ENCODE results near the gene VAC14. TPM values are rescaled to one million over a fixed set of nuclear protein-coding genes. Genes with fewer than 3 reads are reported as not detected.
A peak's percentile ranks its signal among the peaks of the same experiment; 100 is the strongest.

The VAC14 gene
- total and polyA plus RNA-seq, 2 of the 8 experiments (the other 6 are each of a cell fraction or from before 2014, with no cell fraction given) = 56.0 to 108 TPM

- Histone ChIP-seq H3K4me1 (replicated peaks in 1 of 4; ENCODE audit: control insufficient read depth in 3 of 4, insufficient read depth in 4 of 4, low read length in 3 of 4) (peaks cover 0 to 12% (median 6%) of the 10 kb centered on the region in 4 experiments; a peak in 6 of 7 replicates), H3K27me3 (replicated peaks in 1 of 4; ENCODE audit: control insufficient read depth in 3 of 4, extremely low read depth in 1 of 4, insufficient read depth in 3 of 4, low read length in 3 of 4) (no peaks in the 10 kb centered on the region), H3K4me2 (ENCODE audit: insufficient read depth in 1 of 2, low read depth in 2 of 2, low read length in 2 of 2) (no peak overlapping the region), H3K36me3 (ENCODE audit: control insufficient read depth in 2 of 4, insufficient read depth in 4 of 4, low read length in 3 of 4) (peaks cover 0 to 4% (median 0%) of the 10 kb centered on the region in 4 experiments; a peak in 3 of 8 replicates), H3K4me3 (ENCODE audit: extremely low read depth in 1 of 4, insufficient read depth in 2 of 4, low read depth in 3 of 4, low read length in 4 of 4) (no peak overlapping the region), H2BK12ac (ENCODE audit: low read depth, low read length) (no peak overlapping the region; the same call in 1 of the 2 replicates), H2BK20ac (ENCODE audit: low read length) (no peak overlapping the region), H2BK120ac (replicated peaks; ENCODE audit: low read depth, low read length) (no peak overlapping the region), H2AK5ac (ENCODE audit: low read depth, low read length) (no peak overlapping the region), H3K56ac (replicated peaks; ENCODE audit: insufficient read length, low read depth, low read length) (no peak overlapping the region), H2BK15ac (ENCODE audit: low read length) (no peak overlapping the region), H3K9ac (replicated peaks in 1 of 4; ENCODE audit: extremely low read depth in 1 of 4, low read depth in 3 of 4, low read length in 3 of 4) (no peak overlapping the region), H3K27ac (ENCODE audit: low read depth, low read length) (no peak overlapping the region), H4K20me1 (replicated peaks in 1 of 2; ENCODE audit: control insufficient read depth in 1 of 2, insufficient read depth in 2 of 2, low read length in 2 of 2) (peaks cover 0 to 6% of the 10 kb centered on the region in 2 experiments), H2BK5ac (ENCODE audit: low read depth, low read length) (0 out of 2 replicates have a peak overlapping the region, but pooled peaks have one; percentile 19), H3K23ac (ENCODE audit: insufficient read length) (no peak overlapping the region), H3K79me1 (ENCODE audit: low read depth, low read length) (no peaks in the 10 kb centered on the region), H3K4ac (replicated peaks; ENCODE audit: insufficient read length, low read depth, low read length) (peak overlapping the region; percentile 78), H3K9me3 (ENCODE audit: insufficient read depth in 2 of 2, low read depth in 1 of 2, low read length in 1 of 2) (no peaks in the 10 kb centered on the region), H4K8ac (ENCODE audit: extremely low read depth, insufficient read depth, low read length) (peak overlapping the region; percentile 15; the same call in 1 of the 2 replicates), H3K79me2 (ENCODE audit: control insufficient read depth in 1 of 2, insufficient read depth in 2 of 2, low read length in 2 of 2) (no peaks in the 10 kb centered on the region), H3K18ac (ENCODE audit: extremely low read depth, low read length) (no peak overlapping the region), H3K14ac (ENCODE audit: insufficient read length) (no peak overlapping the region), H3K23me2 (ENCODE audit: low read depth, low read length) (no peaks in the 10 kb centered on the region), H2AFZ (ENCODE audit: low read length) (no peak overlapping the region), H4K91ac (replicated peaks; ENCODE audit: insufficient read length, low read length) (no peak overlapping the region), H4K5ac (ENCODE audit: insufficient read length, low read depth, low read length) (no peak overlapping the region)
- CTCF ChIA-PET (ENCODE audit: partially characterized antibody) = interaction anchor here (0.6 to 12.8 kb wide), 31 partner anchors 8 to 162 kb away, joined by 3 to 148 read pairs (median 5); no protein-coding TSS in a partner anchor
- WGBS, 2 experiments (ENCODE audit: extremely low coverage in 1 of 2, insufficient coverage in 1 of 2, insufficient read length in 1 of 2, insufficient replicate concordance in 2 of 2, low coverage in 1 of 2, low lambda C conversion rate in 2 of 2, missing lambda C conversion rate in 1 of 2) = 86% methylated on average over 22 of the region's 22 CpGs; no CpG with 5 or more reads in 1 of the 2 experiments
- POLR2A ChIA-PET (ENCODE audit: partially characterized antibody) = interaction anchor here (1.3 to 2.7 kb wide), 4 partner anchors 23 to 59 kb away, joined by 4 to 12 read pairs (median 8); partner anchors contain the start of gene MTSS2
- FAIRE-seq (no peak), DNase-seq (ENCODE audit: low read depth in 1 of 2, low spot score in 2 of 2) (peak; percentile 44 to 73)
- TF ChIP-seq KDM1A (IDR thresholded peaks at IDR 0.05; ENCODE audit: borderline replicate concordance, low read length) = no peak
- TF ChIP-seq BCL11A (IDR thresholded peaks at IDR 0.05; ENCODE audit: low read depth in 2 of 2, low read length in 2 of 2) = no peak
- TF ChIP-seq RAD21 (IDR thresholded peaks at IDR 0.05 in 1 of 2, conservative IDR thresholded peaks at IDR 0.05 in 1 of 2; ENCODE audit: low read depth in 2 of 2, low read length in 2 of 2) = peak; percentile 63 to 78
- no peak for TF ChIP-seq ZNF274 (IDR thresholded peaks at IDR 0.05; ENCODE audit: borderline replicate concordance, extremely low read depth, low read length)
- TF ChIP-seq HDAC6 (IDR thresholded peaks at IDR 0.05; ENCODE audit: low read depth, low read length) = no peak
- no peak for TF ChIP-seq SAP30 (IDR thresholded peaks at IDR 0.05; ENCODE audit: insufficient read depth, insufficient replicate concordance, low read length)
- 0 out of 4 replicates have a peak, but pooled peaks of 1 of the 2 experiments have one; percentile 37 for TF ChIP-seq SIN3A (conservative IDR thresholded peaks at IDR 0.05 in 1 of 2, IDR thresholded peaks at IDR 0.05 in 1 of 2; ENCODE audit: low read depth in 1 of 2, low read length in 2 of 2)
- TF ChIP-seq ATF3 (IDR thresholded peaks at IDR 0.05; ENCODE audit: insufficient read depth, low read depth, low read length) = no peak
- no peak for TF ChIP-seq EZH2 (IDR thresholded peaks at IDR 0.05; ENCODE audit: low read depth, low read length, severe bottlenecking)
Observed at GRCh38 chr16:70738083-70738977, 62.6 kb downstream of the VAC14 start.
